Neural progenitor cell (in vitro differentiated cells): Measurements from ENCODE around the gene PCDHA13. TPM values are rescaled to one million over a fixed set of nuclear protein-coding genes. Genes with fewer than 3 reads are reported as not detected.
A peak's percentile ranks its signal among the peaks of the same experiment; 100 is the strongest.

Experiments used
- DNase-seq: peaks from one replicate; pipeline ENCODE4 v3.0.0-alpha.2; 2016; ENCODE audit warnings: low spot score
- H2AFZ ChIP-seq: fragments of 200-600 bp; sonication (generic); replicated peaks from 2 replicates; pipeline ENCODE4 v1.6.1; 2016; ENCODE audit warnings: antibody characterized with exemption
- H3F3A ChIP-seq: fragments of 200-600 bp; sonication (generic); 2 replicates; pipeline ENCODE4 v1.6.1; 2016; ENCODE audit warnings: antibody characterized with exemption, low read depth
- H3K27ac ChIP-seq: fragments of 200-600 bp; sonication (generic); 2 replicates; pipeline ENCODE4 v1.5.1; 2016; ENCODE audit warnings: mild to moderate bottlenecking
- H3K27me3 ChIP-seq: fragments of 200-600 bp; sonication (generic); 2 replicates; pipeline ENCODE4 v1.6.1; 2016; ENCODE audit warnings: mild to moderate bottlenecking, moderate library complexity
- H3K36me3 ChIP-seq: fragments of 200-600 bp; sonication (generic); 2 replicates; pipeline ENCODE4 v1.5.1; 2016
- H3K4me1 ChIP-seq: fragments of 200-600 bp; sonication (generic); 2 replicates; pipeline ENCODE4 v1.6.1; 2016; ENCODE audit warnings: mixed run types
- H3K4me2 ChIP-seq: fragments of 200-600 bp; sonication (generic); 2 replicates; pipeline ENCODE4 v1.6.1; 2016
- H3K4me3 ChIP-seq: fragments of 200-600 bp; sonication (generic); 2 replicates; pipeline ENCODE4 v1.5.1; 2016
- H3K79me2 ChIP-seq: fragments of 200-600 bp; sonication (generic); 2 replicates; pipeline ENCODE4 v1.6.1; 2016; ENCODE audit warnings: low read depth
- H3K9ac ChIP-seq: fragments of 200-600 bp; sonication (generic); 2 replicates; pipeline ENCODE4 v1.6.1; 2016
- H3K9me3 ChIP-seq: fragments of 200-600 bp; sonication (generic); 2 replicates; pipeline ENCODE4 v1.5.1; 2016; ENCODE audit warnings: low read depth
- H4K20me1 ChIP-seq: fragments of 200-600 bp; sonication (generic); 2 replicates; pipeline ENCODE4 v1.6.1; 2016; ENCODE audit warnings: low read depth
- H3K27ac Mint-ChIP-seq: 3 replicates; pipeline ENCODE4 v1.8.0; 2021; ENCODE audit warnings: mixed read lengths
- H3K27me3 Mint-ChIP-seq: 2 replicates; pipeline ENCODE4 v1.8.0; 2022; ENCODE audit warnings: low read depth, mild to moderate bottlenecking, inconsistent platforms, moderate library complexity, mixed read lengths; ENCODE audit not compliant: insufficient read depth
- H3K36me3 Mint-ChIP-seq: 3 replicates; pipeline ENCODE4 v1.8.0; 2021; ENCODE audit warnings: mixed read lengths
- H3K4me1 Mint-ChIP-seq: 3 replicates; pipeline ENCODE4 v1.8.0; 2021; ENCODE audit warnings: mixed read lengths
- H3K4me3 Mint-ChIP-seq: 3 replicates; pipeline ENCODE4 v1.8.0; 2021; ENCODE audit warnings: mild to moderate bottlenecking, moderate library complexity, mixed read lengths
- H3K9me3 Mint-ChIP-seq: 3 replicates; pipeline ENCODE4 v1.8.0; 2020; ENCODE audit warnings: mixed read lengths
- CTCF ChIP-seq: fragments of 200-600 bp; sonication (generic); IDR thresholded peaks from 2 replicates; pipeline ENCODE4 v1.5.1; 2017; ENCODE audit warnings: antibody characterized with exemption, mild to moderate bottlenecking
- EZH2 ChIP-seq: fragments of 200-600 bp; sonication (generic); IDR thresholded peaks from 2 replicates; pipeline ENCODE4 v1.6.1; 2017; ENCODE audit warnings: antibody characterized with exemption, mild to moderate bottlenecking, moderate library complexity
- EZH2phosphoT487 ChIP-seq: fragments of 200-600 bp; sonication (generic); IDR thresholded peaks from 2 replicates; pipeline ENCODE4 v1.6.1; 2017; ENCODE audit warnings: antibody characterized with exemption
- total RNA-seq: library from RNA; depleted of rRNA; stranded (reverse); fragments of >200 nt; gene quantifications from 2 replicates; pipeline ENCODE4 v1.2.3, GENCODE V29; 2015; ENCODE audit warnings: low replicate concordance

The PCDHA13 gene
- total RNA-seq, 1 donor from 2014 or later = 2.3 TPM

DNA sequence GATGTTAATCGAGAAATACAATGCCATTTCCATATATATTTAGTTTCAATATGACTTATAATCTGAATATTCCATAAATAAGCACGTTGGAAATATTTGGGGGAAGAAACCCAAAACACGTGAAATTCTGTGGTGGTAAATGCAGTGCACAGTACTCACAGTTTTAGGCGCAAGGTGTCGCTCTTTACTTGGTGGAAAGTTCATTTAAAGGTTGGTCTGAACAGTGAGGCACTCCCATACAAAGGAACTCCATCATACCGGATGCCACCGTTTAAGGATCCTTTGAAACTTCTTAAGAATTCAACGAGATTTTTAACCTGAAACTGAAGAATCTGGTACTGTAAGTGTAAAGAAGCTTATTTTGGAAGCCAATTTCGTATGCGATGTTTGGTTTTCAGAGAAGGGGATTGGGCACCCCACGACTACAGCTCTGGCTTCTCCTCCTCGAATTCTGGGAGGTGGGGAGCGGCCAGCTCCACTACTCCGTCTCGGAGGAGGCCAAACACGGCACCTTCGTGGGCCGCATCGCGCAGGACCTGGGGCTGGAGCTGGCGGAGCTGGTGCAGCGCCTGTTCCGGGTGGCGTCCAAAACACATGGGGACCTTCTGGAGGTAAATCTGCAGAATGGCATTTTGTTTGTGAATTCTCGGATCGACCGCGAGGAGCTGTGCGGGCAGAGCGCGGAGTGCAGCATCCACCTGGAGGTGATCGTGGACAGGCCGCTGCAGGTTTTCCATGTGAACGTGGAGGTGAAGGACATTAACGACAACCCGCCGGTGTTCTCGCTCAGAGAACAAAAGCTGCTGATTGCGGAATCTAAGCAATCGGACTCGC, 13.0 kb upstream of the PCDHA13 start, which contains the start of gene PCDHA11:
Gene PCDHA11 (plus strand): TSS at position 237 of the 834 bp plus-strand sequence. CDS start 147 bp downstream, at position 384.
- peak; percentile 63 for DNase-seq
- H3K4me1 Mint-ChIP-seq = peaks cover 3% of the 10 kb centered on the region
- TF ChIP-seq EZH2 = no peak
- TF ChIP-seq CTCF = peak; percentile 57
- no peak for TF ChIP-seq EZH2phosphoT487
- Histone ChIP-seq H3K4me1 (no peaks in the 10 kb centered on the region), H3K27ac (no peak within 1 kb of the TSS), H2AFZ (no peak within 1 kb of the TSS), H3K9me3 (no peaks in the 10 kb centered on the region), H3K4me3 (peak within 1 kb of the TSS; percentile 55), H3K79me2 (peaks cover 4% of the 10 kb centered on the region), H3K4me2 (peak within 1 kb of the TSS; percentile 73), H4K20me1 (no peaks in the 10 kb centered on the region), H3K36me3 (peaks cover 4% of the 10 kb centered on the region), H3K9ac (no peak within 1 kb of the TSS), H3K27me3 (no peaks in the 10 kb centered on the region), H3F3A (peaks cover 2% of the 10 kb centered on the region)
- peaks cover 29% of the 10 kb centered on the region for H3K36me3 Mint-ChIP-seq
- H3K4me3 Mint-ChIP-seq = peak within 1 kb of the TSS; percentile 88
- H3K9me3 Mint-ChIP-seq = peaks cover 24% of the 10 kb centered on the region
- H3K27ac Mint-ChIP-seq = peak within 1 kb of the TSS; percentile 25
- H3K27me3 Mint-ChIP-seq = no peaks in the 10 kb centered on the region

GRCh38 chr5:140869555-140869886, 12.4 kb upstream of the PCDHA13 start:
- Histone ChIP-seq H3K36me3 (peaks cover 4% of the 10 kb centered on the region), H3K9me3 (no peaks in the 10 kb centered on the region), H4K20me1 (no peaks in the 10 kb centered on the region), H3K4me2 (peak overlapping the region; percentile 73), H3K27ac (no peak overlapping the region), H3F3A (peaks cover 7% of the 10 kb centered on the region), H3K27me3 (no peaks in the 10 kb centered on the region), H3K4me3 (peak overlapping the region; percentile 55), H3K79me2 (peaks cover 10% of the 10 kb centered on the region), H3K9ac (no peak overlapping the region), H3K4me1 (no peaks in the 10 kb centered on the region), H2AFZ (no peak overlapping the region)
- Mint-ChIP-seq H3K27ac (peak overlapping the region; percentile 25), H3K4me3 (peak overlapping the region; percentile 88), H3K27me3 (no peaks in the 10 kb centered on the region), H3K4me1 (peaks cover 3% of the 10 kb centered on the region), H3K9me3 (peaks cover 21% of the 10 kb centered on the region), H3K36me3 (peaks cover 31% of the 10 kb centered on the region)
- no peak for DNase-seq
- TF ChIP-seq CTCF = peak; percentile 50
- no peak for TF ChIP-seq EZH2
- no peak for TF ChIP-seq EZH2phosphoT487

GRCh38 chr5:140870221-140871201, 11.4 kb upstream of the PCDHA13 start:
- Histone ChIP-seq H3K79me2 (peaks cover 11% of the 10 kb centered on the region), H3K9me3 (no peaks in the 10 kb centered on the region), H3K9ac (no peak overlapping the region), H3K36me3 (peaks cover 4% of the 10 kb centered on the region), H2AFZ (no peak overlapping the region), H3F3A (peaks cover 7% of the 10 kb centered on the region), H3K27me3 (no peaks in the 10 kb centered on the region), H3K27ac (no peak overlapping the region), H4K20me1 (no peaks in the 10 kb centered on the region), H3K4me1 (no peaks in the 10 kb centered on the region), H3K4me3 (no peak overlapping the region), H3K4me2 (no peak overlapping the region)
- Mint-ChIP-seq H3K9me3 (peaks cover 25% of the 10 kb centered on the region), H3K36me3 (peaks cover 36% of the 10 kb centered on the region), H3K27me3 (no peaks in the 10 kb centered on the region), H3K4me1 (peaks cover 7% of the 10 kb centered on the region), H3K27ac (no peak overlapping the region), H3K4me3 (no peak overlapping the region)
- no peak for TF ChIP-seq CTCF
- TF ChIP-seq EZH2phosphoT487 = no peak
- TF ChIP-seq EZH2 = no peak
- no peak for DNase-seq
